ENCODE measurements around the gene TSPAN15. TPM values are rescaled to one million over a fixed set of nuclear protein-coding genes. Genes with fewer than 3 reads are reported as not detected.

Gene TSPAN15
- total and polyA plus RNA-seq, 12 donors: 5.0 to 18.2 (median 10.6) TPM

DNA sequence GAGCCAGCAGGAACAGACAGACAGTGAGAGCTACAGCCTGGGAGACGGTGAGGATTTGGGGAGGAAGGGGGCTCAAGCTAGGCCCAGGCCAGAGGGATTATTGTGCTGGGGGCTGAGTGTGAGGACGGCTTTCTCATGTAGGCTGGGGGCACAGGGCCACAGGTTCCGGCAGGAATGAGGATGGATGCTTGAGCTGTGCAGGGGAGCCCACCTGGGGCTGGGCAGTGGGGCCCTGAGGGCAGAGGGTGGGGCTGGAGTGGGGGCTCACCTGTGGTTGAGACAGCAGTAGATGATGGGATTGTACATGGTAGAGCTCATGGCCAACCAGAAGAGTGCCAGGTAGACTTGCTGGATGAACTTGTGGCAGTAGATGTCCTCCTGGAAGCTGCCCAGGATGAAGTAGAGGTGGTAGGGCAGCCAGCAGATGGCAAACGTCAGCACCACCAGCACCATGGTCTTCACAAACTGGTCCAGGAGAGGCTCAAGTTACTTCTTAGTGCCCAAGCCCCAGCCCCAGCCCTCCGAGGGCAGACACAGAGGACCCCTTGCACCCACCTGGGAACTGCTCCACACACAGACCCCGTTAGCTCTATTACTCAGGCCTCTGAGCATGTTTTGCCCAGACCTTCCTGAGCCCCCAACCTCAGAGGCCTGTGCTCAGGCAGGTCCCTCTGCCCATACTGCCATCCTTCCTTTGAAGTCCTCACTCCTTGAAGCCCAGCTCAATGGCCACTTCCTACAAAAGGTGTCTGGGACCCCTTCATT is 44.3 kb upstream of the TSPAN15 start:
- Histone ChIP-seq H3K27me3 (no peaks in the 10 kb centered on the region), H3K36me3 (peaks cover 0 to 36% (median 0%) of the 10 kb centered on the region in 9 donors), H3K9me3 (no peaks in the 10 kb centered on the region), H3K27ac (peak overlapping the region in 9 of 10 donors; percentile 40 to 90 (median 79)), H3K4me1 (peaks cover 20 to 67% (median 60%) of the 10 kb centered on the region in 9 donors), H3K4me3 (peak overlapping the region in 8 of 10 donors; percentile 3 to 61 (median 37))
- intact Hi-C loops (cut with DNase I): loop anchor here in 4 of 10 donors (5.0 to 10.0 kb wide), 4 partner anchors 90 to 420 kb away; partner anchors contain the start of genes FAM241B (in 1 of the 4) and KIFBP (in 1 of the 4)
- ATAC-seq (peak in 1 of 8 donors; percentile 9), DNase-seq (no peak)
- TF ChIP-seq, protein P1, sequence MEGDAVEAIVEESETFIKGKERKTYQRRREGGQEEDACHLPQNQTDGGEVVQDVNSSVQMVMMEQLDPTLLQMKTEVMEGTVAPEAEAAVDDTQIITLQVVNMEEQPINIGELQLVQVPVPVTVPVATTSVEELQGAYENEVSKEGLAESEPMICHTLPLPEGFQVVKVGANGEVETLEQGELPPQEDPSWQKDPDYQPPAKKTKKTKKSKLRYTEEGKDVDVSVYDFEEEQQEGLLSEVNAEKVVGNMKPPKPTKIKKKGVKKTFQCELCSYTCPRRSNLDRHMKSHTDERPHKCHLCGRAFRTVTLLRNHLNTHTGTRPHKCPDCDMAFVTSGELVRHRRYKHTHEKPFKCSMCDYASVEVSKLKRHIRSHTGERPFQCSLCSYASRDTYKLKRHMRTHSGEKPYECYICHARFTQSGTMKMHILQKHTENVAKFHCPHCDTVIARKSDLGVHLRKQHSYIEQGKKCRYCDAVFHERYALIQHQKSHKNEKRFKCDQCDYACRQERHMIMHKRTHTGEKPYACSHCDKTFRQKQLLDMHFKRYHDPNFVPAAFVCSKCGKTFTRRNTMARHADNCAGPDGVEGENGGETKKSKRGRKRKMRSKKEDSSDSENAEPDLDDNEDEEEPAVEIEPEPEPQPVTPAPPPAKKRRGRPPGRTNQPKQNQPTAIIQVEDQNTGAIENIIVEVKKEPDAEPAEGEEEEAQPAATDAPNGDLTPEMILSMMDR (IDR thresholded peaks at IDR 0.05): no peak
- 61 to 73% methylated on average over 6 of the region's 6 CpGs for WGBS, 2 donors

DNA sequence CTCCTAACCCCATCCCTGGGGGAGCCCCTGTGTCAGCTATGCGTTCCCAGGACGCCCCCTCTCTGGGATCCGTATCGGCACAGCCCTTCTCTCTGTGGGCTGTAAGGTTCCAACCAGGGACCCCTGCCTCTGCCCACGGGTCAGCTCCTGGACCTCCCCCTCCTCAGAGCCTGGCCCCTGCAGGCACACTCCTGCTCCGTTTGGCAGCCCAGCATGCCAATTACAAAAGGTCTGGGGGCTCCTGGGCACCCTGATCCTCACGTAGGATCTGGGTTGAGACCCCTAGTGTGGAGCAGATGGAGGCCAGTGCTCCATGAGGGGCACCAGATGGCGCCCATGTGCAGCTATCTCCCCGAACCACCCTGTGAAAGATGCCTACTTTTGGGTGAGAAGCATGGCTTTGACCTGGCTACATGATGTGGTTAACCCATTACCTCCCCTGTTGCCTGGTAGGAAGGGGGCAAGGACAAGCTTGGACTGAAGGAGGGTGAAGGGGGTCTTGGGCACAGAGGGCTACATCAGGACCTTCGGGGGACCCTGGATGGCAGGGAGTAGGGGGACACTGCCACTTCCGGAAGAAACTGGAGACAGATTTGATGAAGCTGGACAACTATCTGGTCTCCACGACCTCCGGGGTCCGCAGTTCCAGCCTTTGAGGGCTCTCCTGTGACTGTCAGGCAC is 43.5 kb upstream of the TSPAN15 start:
- TF ChIP-seq, protein P1 (IDR thresholded peaks at IDR 0.05): peak in 5 of 9 donors; percentile 19 to 46 (median 36)
- peak in 3 of 8 donors; percentile 5 to 32 (median 25) for ATAC-seq
- intact Hi-C loops (cut with DNase I): loop anchor here in 4 of 10 donors (5.0 to 10.0 kb wide), 4 partner anchors 90 to 420 kb away; partner anchors contain the start of genes FAM241B (in 1 of the 4) and KIFBP (in 1 of the 4)
- DNase-seq: no peak
- Histone ChIP-seq H3K36me3 (peaks cover 0 to 28% (median 0%) of the 10 kb centered on the region in 9 donors), H3K4me1 (peaks cover 20 to 67% (median 57%) of the 10 kb centered on the region in 9 donors), H3K27me3 (no peaks in the 10 kb centered on the region), H3K4me3 (peak overlapping the region in 8 of 10 donors; percentile 5 to 61 (median 49)), H3K27ac (peak overlapping the region in 9 of 10 donors; percentile 70 to 90 (median 80)), H3K9me3 (no peaks in the 10 kb centered on the region)
- 58 to 62% methylated on average over 14 of the region's 14 CpGs for WGBS, 2 donors

DNA sequence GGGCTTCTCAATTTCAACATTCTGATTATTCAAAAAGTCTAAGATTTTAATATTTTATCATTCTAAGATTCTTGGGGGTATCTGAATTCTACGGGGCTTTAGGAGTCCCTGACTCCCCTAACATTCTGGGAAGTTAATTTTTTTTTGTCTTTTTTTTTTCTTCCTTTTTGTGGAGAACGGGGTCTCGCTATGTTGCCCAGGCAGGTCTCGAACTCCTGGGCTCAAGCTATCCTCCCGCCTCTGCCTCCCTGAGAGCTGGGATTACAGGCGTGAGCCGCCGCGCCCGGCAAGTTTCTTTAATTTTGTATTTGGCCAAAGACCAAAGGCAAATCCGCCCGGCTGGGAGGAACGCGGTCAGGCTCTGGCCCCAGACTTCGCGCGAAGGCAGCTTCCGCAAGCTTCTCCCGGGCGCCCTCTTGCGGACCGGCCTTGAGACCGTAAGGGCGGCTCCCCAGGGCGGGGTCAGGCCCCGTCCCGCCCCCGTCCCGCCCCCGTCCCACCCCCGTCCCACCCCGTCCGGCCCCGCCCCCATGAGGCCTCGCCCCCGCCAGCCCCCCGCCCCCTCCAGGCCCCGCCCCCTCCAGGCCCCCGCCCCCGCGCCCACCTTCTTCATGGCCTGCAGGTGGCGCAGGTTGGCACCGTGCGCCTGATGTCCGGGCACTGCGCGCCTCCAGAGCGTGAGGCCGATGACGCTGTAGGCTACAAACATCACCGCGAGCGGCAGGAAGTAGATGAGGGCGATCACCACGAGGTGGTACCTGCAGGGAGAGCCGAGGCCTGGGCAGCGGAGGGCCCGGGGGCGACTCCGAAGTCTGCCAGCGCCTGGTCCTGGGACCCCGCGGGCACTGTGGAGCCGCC is 42.7 kb upstream of the TSPAN15 start:
- Histone ChIP-seq H3K9me3 (no peaks in the 10 kb centered on the region), H3K27ac (peak overlapping the region; percentile 79 to 94 (median 85)), H3K4me1 (peaks cover 20 to 63% (median 57%) of the 10 kb centered on the region in 9 donors), H3K36me3 (peaks cover 0 to 20% (median 0%) of the 10 kb centered on the region in 9 donors), H3K4me3 (peak overlapping the region in 9 of 10 donors; percentile 31 to 61 (median 48)), H3K27me3 (no peaks in the 10 kb centered on the region)
- DNase-seq (peak; percentile 96), ATAC-seq (peak; percentile 83 to 92 (median 90))
- TF ChIP-seq, protein P1 (IDR thresholded peaks at IDR 0.05): peak; percentile 74 to 98 (median 89)
- intact Hi-C loops (cut with DNase I): loop anchor here in 4 of 10 donors (5.0 to 10.0 kb wide), 4 partner anchors 91 to 421 kb away; partner anchors contain the start of genes FAM241B (in 1 of the 4) and KIFBP (in 1 of the 4)
- WGBS, 2 donors: 3 to 4% methylated on average over 45 to 63 of the region's 64 CpGs

All from heart right ventricle (tissue), 16 donors.